HCT116 (cell line): Measurements from ENCODE around the gene CEP57. TPM values are rescaled to one million over a fixed set of nuclear protein-coding genes. Genes with fewer than 3 reads are reported as not detected.

Source experiments
- ATAC-seq: fragments of 200-7000 bp; cut with Tn5 transposase; 2 replicates; pipeline ENCODE4 v1.9.1; 2020; ENCODE audit warnings: mild to moderate bottlenecking, moderate library complexity
- BruUV-seq: library from RNA; stranded (reverse); fragments of 400-500 nt; replicated peaks from 2 replicates; lab custom pipeline; 2021; lab: Mats Ljungman, UMichigan
- CTCF ChIA-PET: fragments of 300-600 bp; sonication (Branson Sonifier 250); formaldehyde crosslinking; loops from one replicate; lab custom pipeline; 2021; ENCODE audit warnings: antibody characterized with exemption; lab: Charles Lee
- POLR2A ChIA-PET: fragments of 300-600, 350-600 bp; sonication (Branson Sonifier 250); formaldehyde crosslinking; loops from one replicate; lab custom pipeline; 2021; ENCODE audit warnings: antibody characterized with exemption; lab: Charles Lee
- RAD21 ChIA-PET, 2 experiments: fragments of 300-600 bp; sonication (Branson Sonifier 250); formaldehyde crosslinking; loops; one replicate each; lab custom pipeline; 2023; ENCODE audit warnings: low total read pairs in 2 of 2; ENCODE audit not compliant: uncharacterized antibody in 2 of 2, unreplicated experiment in 2 of 2, low non-redundant PET in 1 of 2; lab: Charles Lee
- DNase-seq: peaks from one replicate; pipeline ENCODE4 v3.0.0-alpha.2; 2010; ENCODE audit warnings: low read depth, low spot score
- H2AFZ ChIP-seq: fragments of 200-600 bp; shearing (Covaris generic), sonication (generic); 2 replicates; pipeline ENCODE4 v1.6.1; 2017; ENCODE audit warnings: low read depth, mixed run types, mixed read lengths, antibody characterized with exemption, low read length; ENCODE audit not compliant: poor library complexity, severe bottlenecking
- H3K27ac ChIP-seq: 2 replicates; pipeline ENCODE4 v1.5.1; 2012; ENCODE audit warnings: low read depth, low read length
- H3K27me3 ChIP-seq: fragments of 200-600 bp; sonication (generic); 2 replicates; pipeline ENCODE4 v1.6.1; 2016; ENCODE audit warnings: mixed run types, low read length, mixed read lengths; ENCODE audit not compliant: insufficient read depth
- H3K36me3 ChIP-seq, 2 experiments: fragments of 200-500 bp in 1 of 2; fragments of 200-600 bp in 1 of 2; sonication (Bioruptor generic) in 1 of 2; sonication (generic) in 1 of 2; 2 replicates each; pipeline versions ENCODE4 v1.5.1 to v1.6.1; 2014 to 2016; ENCODE audit warnings: low read length in 2 of 2, inconsistent platforms in 1 of 2, mixed read lengths in 1 of 2, mixed run types in 1 of 2; ENCODE audit not compliant: insufficient read depth in 2 of 2, control insufficient read depth in 1 of 2
- H3K4me1 ChIP-seq, 2 experiments: fragments of 200-600 bp in 1 of 2; sonication (generic) in 1 of 2; 2 replicates each; pipeline versions ENCODE4 v1.5.1 to v1.6.1; 2012 to 2017; ENCODE audit warnings: low read length in 2 of 2, inconsistent platforms in 1 of 2, mild to moderate bottlenecking in 1 of 2, mixed read lengths in 1 of 2, mixed run types in 1 of 2, moderate library complexity in 1 of 2; ENCODE audit not compliant: insufficient read depth in 2 of 2, control insufficient read depth in 1 of 2
- H3K4me2 ChIP-seq: fragments of 200-600 bp; sonication (generic); 2 replicates; pipeline ENCODE4 v1.6.1; 2017; ENCODE audit warnings: mixed run types, low read length, mixed read lengths
- H3K4me3 ChIP-seq, 2 experiments: fragments of 200-600 bp in 1 of 2; sonication (generic) in 1 of 2; replicated peaks in 1 of 2; 2 replicates each; pipeline ENCODE4 v1.5.1; 2011 to 2016; ENCODE audit warnings: low read length in 2 of 2, control low read depth in 1 of 2, low read depth in 1 of 2, mild to moderate bottlenecking in 1 of 2, mixed read lengths in 1 of 2, mixed run types in 1 of 2
- H3K79me2 ChIP-seq: fragments of 200-600 bp; sonication (generic); 2 replicates; pipeline ENCODE4 v1.6.1; 2017; ENCODE audit warnings: mild to moderate bottlenecking, mixed run types, low read length, moderate library complexity, mixed read lengths; ENCODE audit not compliant: insufficient read depth
- H3K9ac ChIP-seq: fragments of 200-600 bp; sonication (generic); 2 replicates; pipeline ENCODE4 v1.6.1; 2016; ENCODE audit warnings: low read length, mixed read lengths
- H3K9me2 ChIP-seq: fragments of 200-600 bp; sonication (generic), shearing (Covaris generic); 2 replicates; pipeline ENCODE4 v1.6.1; 2017; ENCODE audit warnings: mixed run types, mild to moderate bottlenecking, moderate library complexity; ENCODE audit not compliant: insufficient read depth
- H3K9me3 ChIP-seq, 2 experiments: fragments of 200-500 bp in 1 of 2; fragments of 200-600 bp in 1 of 2; sonication (Bioruptor generic) in 1 of 2; sonication (generic) in 1 of 2; 2 replicates each; pipeline ENCODE4 v1.6.1; 2014 to 2017; ENCODE audit warnings: low read length in 2 of 2, mixed read lengths in 2 of 2, inconsistent platforms in 1 of 2, low read depth in 1 of 2, mild to moderate bottlenecking in 1 of 2, mixed run types in 1 of 2, moderate library complexity in 1 of 2; ENCODE audit not compliant: control insufficient read depth in 1 of 2, insufficient read depth in 1 of 2
- H4K20me1 ChIP-seq: fragments of 200-600 bp; sonication (generic), shearing (Covaris generic); 2 replicates; pipeline ENCODE4 v1.6.1; 2017; ENCODE audit warnings: mixed run types, mild to moderate bottlenecking, moderate library complexity; ENCODE audit not compliant: insufficient read depth
- CEBPB ChIP-seq: IDR thresholded peaks from 2 replicates; pipeline ENCODE4 v1.6.1; 2012; ENCODE audit warnings: low read depth
- ELF1 ChIP-seq: IDR thresholded peaks from 2 replicates; pipeline ENCODE4 v1.6.1; 2012; ENCODE audit warnings: low read depth, borderline replicate concordance
- EZH2 ChIP-seq: fragments of 200-600 bp; sonication (generic); IDR thresholded peaks from 2 replicates; pipeline ENCODE4 v1.6.1; 2017; ENCODE audit warnings: antibody characterized with exemption, mixed run types
- EZH2phosphoT487 ChIP-seq: fragments of 200-600 bp; IDR thresholded peaks from 2 replicates; pipeline ENCODE4 v1.6.1; 2018; ENCODE audit warnings: antibody characterized with exemption, borderline replicate concordance
- FOSL1 ChIP-seq: IDR thresholded peaks from 2 replicates; pipeline ENCODE4 v1.6.1; 2012; ENCODE audit warnings: low read depth
- JUND ChIP-seq: IDR thresholded peaks from 2 replicates; pipeline ENCODE4 v1.6.1; 2012
- POLR2A ChIP-seq: IDR thresholded peaks from 2 replicates; pipeline ENCODE4 v1.7.0; 2011; ENCODE audit warnings: borderline replicate concordance; ENCODE audit not compliant: insufficient read depth, insufficient read length; ENCODE audit errors: extremely low read depth
- POLR2AphosphoS5 ChIP-seq: IDR thresholded peaks from 2 replicates; pipeline ENCODE4 v1.6.1; 2011; ENCODE audit warnings: mild to moderate bottlenecking, low read depth, low read length, moderate library complexity
- RAD21 ChIP-seq: IDR thresholded peaks from 2 replicates; pipeline ENCODE4 v1.6.1; 2012; ENCODE audit warnings: low read depth, mild to moderate bottlenecking
- SIN3A ChIP-seq: IDR thresholded peaks from 2 replicates; pipeline ENCODE4 v1.6.1; 2012; ENCODE audit warnings: low read depth
- SP1 ChIP-seq: IDR thresholded peaks from 2 replicates; pipeline ENCODE4 v1.6.1; 2012; ENCODE audit warnings: low read depth
- SRF ChIP-seq: IDR thresholded peaks from 2 replicates; pipeline ENCODE4 v1.6.1; 2012; ENCODE audit warnings: low read depth
- TCF7L2 ChIP-seq: IDR thresholded peaks from 2 replicates; pipeline ENCODE4 v1.7.0; 2011; ENCODE audit warnings: borderline replicate concordance, inconsistent platforms; ENCODE audit not compliant: insufficient read depth, insufficient read length; ENCODE audit errors: extremely low read depth
- ZFX ChIP-seq: fragments of 450-650 bp; IDR thresholded peaks from 2 replicates; pipeline ENCODE4 v1.6.1; 2017
- ZNF274 ChIP-seq: fragments of 200-500 bp; sonication (Bioruptor generic); IDR thresholded peaks from 2 replicates; pipeline ENCODE4 v1.6.1; 2014; ENCODE audit warnings: mild to moderate bottlenecking, low read depth, low read length, inconsistent platforms
- intact Hi-C: fragments of 100-400 bp; cut with micrococcal nuclease; formaldehyde crosslinking; loops from 2 replicates; pipeline ENCODE4 v1.10.0; 2022
- total RNA-seq: library from RNA; stranded (reverse); gene quantifications from one replicate; pipeline ENCODE4 v1.2.1, GENCODE V29; 2021; ENCODE audit not compliant: unreplicated experiment
- TF ChIP-seq, protein P1 (sequence below): IDR thresholded peaks from 2 replicates; pipeline ENCODE4 v1.6.1; 2012
- TF ChIP-seq, protein P2 (sequence below), 3 experiments: fragments of 200-600 bp in 1 of 3; sonication (generic) in 1 of 3; IDR thresholded peaks in 2 of 3; conservative IDR thresholded peaks in 1 of 3; 2 replicates each; pipeline ENCODE4 v1.5.1; 2012 to 2017; ENCODE audit warnings: low read depth in 2 of 3, low read length in 2 of 3, antibody characterized with exemption in 1 of 3, borderline replicate concordance in 1 of 3, control low read depth in 1 of 3, mild to moderate bottlenecking in 1 of 3, mixed read lengths in 1 of 3, mixed run types in 1 of 3, moderate library complexity in 1 of 3; ENCODE audit not compliant: insufficient read depth in 1 of 3

The CEP57 gene
- total RNA-seq, 1 experiment from 2014 or later, result 43.3 TPM

DNA sequence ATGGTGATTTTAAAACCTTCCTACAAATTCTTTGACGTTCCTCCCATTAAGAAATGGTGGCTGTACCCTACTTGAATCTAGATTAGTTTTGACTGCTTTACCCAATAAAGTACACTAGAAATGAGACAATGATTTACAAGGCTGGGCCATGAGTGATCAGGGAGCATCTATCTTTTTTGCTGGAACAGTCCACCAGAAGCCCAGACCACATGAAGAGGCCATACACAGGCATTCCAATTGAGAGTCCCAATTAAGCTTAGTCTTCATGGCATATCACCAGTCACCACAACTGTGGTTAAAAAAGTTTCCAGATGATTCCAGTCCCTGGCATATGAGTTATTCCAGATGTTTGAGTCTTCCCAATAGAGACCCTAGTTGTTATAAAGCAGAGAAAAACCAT lies 40.2 kb upstream of the CEP57 start:
- CTCF ChIA-PET, result no interaction called here
- no peak overlapping the region for H3K9ac ChIP-seq
- intact Hi-C loops, result no loop called here
- ATAC-seq (no peak), DNase-seq (no peak)
- POLR2A ChIA-PET, result no interaction called here
- no peaks in the 10 kb centered on the region for H3K36me3 ChIP-seq
- TF ChIP-seq, protein P1, sequence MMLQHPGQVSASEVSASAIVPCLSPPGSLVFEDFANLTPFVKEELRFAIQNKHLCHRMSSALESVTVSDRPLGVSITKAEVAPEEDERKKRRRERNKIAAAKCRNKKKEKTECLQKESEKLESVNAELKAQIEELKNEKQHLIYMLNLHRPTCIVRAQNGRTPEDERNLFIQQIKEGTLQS, result no peak
- TF ChIP-seq EZH2phosphoT487 (no peak), SP1 (no peak), POLR2A (no peak)
- TF ChIP-seq, protein P2, sequence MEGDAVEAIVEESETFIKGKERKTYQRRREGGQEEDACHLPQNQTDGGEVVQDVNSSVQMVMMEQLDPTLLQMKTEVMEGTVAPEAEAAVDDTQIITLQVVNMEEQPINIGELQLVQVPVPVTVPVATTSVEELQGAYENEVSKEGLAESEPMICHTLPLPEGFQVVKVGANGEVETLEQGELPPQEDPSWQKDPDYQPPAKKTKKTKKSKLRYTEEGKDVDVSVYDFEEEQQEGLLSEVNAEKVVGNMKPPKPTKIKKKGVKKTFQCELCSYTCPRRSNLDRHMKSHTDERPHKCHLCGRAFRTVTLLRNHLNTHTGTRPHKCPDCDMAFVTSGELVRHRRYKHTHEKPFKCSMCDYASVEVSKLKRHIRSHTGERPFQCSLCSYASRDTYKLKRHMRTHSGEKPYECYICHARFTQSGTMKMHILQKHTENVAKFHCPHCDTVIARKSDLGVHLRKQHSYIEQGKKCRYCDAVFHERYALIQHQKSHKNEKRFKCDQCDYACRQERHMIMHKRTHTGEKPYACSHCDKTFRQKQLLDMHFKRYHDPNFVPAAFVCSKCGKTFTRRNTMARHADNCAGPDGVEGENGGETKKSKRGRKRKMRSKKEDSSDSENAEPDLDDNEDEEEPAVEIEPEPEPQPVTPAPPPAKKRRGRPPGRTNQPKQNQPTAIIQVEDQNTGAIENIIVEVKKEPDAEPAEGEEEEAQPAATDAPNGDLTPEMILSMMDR (IDR thresholded peaks at IDR 0.05 in 2 of 3, conservative IDR thresholded peaks at IDR 0.05 in 1 of 3; ENCODE audit: borderline replicate concordance in 1 of 3, insufficient read depth in 1 of 3, low read depth in 2 of 3, low read length in 2 of 3), result no peak
- no peak overlapping the region for H3K4me2 ChIP-seq
- no TSS peak for BruUV-seq
- no peaks in the 10 kb centered on the region for H3K4me1 ChIP-seq
- no peak overlapping the region for H3K27ac ChIP-seq
- H3K9me2 ChIP-seq, result no peaks in the 10 kb centered on the region
- H4K20me1 ChIP-seq, result no peaks in the 10 kb centered on the region
- H3K9me3 ChIP-seq, result no peaks in the 10 kb centered on the region
- no peak overlapping the region for H2AFZ ChIP-seq
- RAD21 ChIA-PET, result no interaction called here
- no peak overlapping the region for H3K4me3 ChIP-seq
- H3K79me2 ChIP-seq, result no peaks in the 10 kb centered on the region
- H3K27me3 ChIP-seq, result no peaks in the 10 kb centered on the region

DNA sequence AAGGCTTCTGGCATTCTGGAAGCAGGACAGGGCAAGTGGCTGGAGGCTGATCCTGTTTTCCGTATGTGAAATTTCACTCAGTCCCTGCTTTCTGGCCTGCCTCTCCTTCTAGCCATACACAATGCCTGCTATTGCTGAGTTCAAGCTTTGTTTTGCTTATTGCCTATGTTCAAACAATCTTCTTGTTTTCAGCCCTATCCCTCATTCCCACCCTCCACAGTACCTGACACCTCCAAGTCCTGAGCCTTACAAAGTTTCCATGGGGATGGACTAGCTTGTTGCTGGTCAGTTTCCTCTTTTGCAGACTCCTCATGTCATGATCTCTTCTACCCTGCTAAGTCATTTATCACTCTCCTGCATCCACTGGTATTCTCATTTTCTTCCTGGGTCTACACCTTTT lies 38.8 kb upstream of the CEP57 start:
- intact Hi-C loops, result no loop called here
- H3K79me2 ChIP-seq, result no peaks in the 10 kb centered on the region
- no peaks in the 10 kb centered on the region for H3K9me3 ChIP-seq
- H4K20me1 ChIP-seq, result no peaks in the 10 kb centered on the region
- CTCF ChIA-PET, result no interaction called here
- no peaks in the 10 kb centered on the region for H3K36me3 ChIP-seq
- RAD21 ChIA-PET, result no interaction called here
- ATAC-seq, result no peak
- DNase-seq, result no peak
- no peak overlapping the region for H3K4me3 ChIP-seq
- no peak overlapping the region for H3K4me2 ChIP-seq
- POLR2A ChIA-PET, result interaction anchor here (1.0 kb wide), 1 partner anchor 600 kb away, joined by 3 read pairs; no protein-coding TSS in a partner anchor
- no TSS peak for BruUV-seq
- H3K4me1 ChIP-seq, result no peaks in the 10 kb centered on the region
- H3K9me2 ChIP-seq, result no peaks in the 10 kb centered on the region
- no peak overlapping the region for H3K9ac ChIP-seq
- H2AFZ ChIP-seq, result no peak overlapping the region
- H3K27ac ChIP-seq, result no peak overlapping the region
- no peaks in the 10 kb centered on the region for H3K27me3 ChIP-seq
- no peak for TF ChIP-seq ELF1
- TF ChIP-seq ZFX, result no peak
- TF ChIP-seq POLR2AphosphoS5, result no peak
- no peak for TF ChIP-seq SRF
- TF ChIP-seq JUND, result no peak
- TF ChIP-seq EZH2phosphoT487, result no peak
- no peak for TF ChIP-seq RAD21
- TF ChIP-seq, protein P2 (IDR thresholded peaks at IDR 0.05 in 2 of 3, conservative IDR thresholded peaks at IDR 0.05 in 1 of 3; ENCODE audit: borderline replicate concordance in 1 of 3, insufficient read depth in 1 of 3, low read depth in 2 of 3, low read length in 2 of 3), result no peak
- TF ChIP-seq TCF7L2, result no peak
- TF ChIP-seq SP1, result no peak
- TF ChIP-seq EZH2, result no peak
- no peak for TF ChIP-seq CEBPB
- TF ChIP-seq SIN3A, result no peak
- TF ChIP-seq, protein P1, result no peak
- no peak for TF ChIP-seq FOSL1
- TF ChIP-seq ZNF274, result no peak
